Smooth muscle cell (in vitro differentiated cells): ENCODE results near the gene THUMPD3. TPM values are rescaled to one million over a fixed set of nuclear protein-coding genes. Genes with fewer than 3 reads are reported as not detected.

Experiments
- DNase-seq: peaks from one replicate; lab custom pipeline; 2025; ENCODE audit not compliant: unreplicated experiment; lab: John Stamatoyannopoulos, UW
- H2AFZ ChIP-seq: fragments of 200-600 bp; sonication (generic); 2 replicates; pipeline ENCODE4 v1.6.0; 2016; ENCODE audit warnings: antibody characterized with exemption, low read depth, mild to moderate bottlenecking
- H3F3A ChIP-seq: fragments of 200-600 bp; sonication (generic); 2 replicates; pipeline ENCODE4 v1.6.0; 2017; ENCODE audit warnings: antibody characterized with exemption, low read depth
- H3K27ac ChIP-seq: fragments of 200-600 bp; sonication (generic); 2 replicates; pipeline ENCODE4 v1.5.1; 2016; ENCODE audit warnings: low read depth, mild to moderate bottlenecking
- H3K27me3 ChIP-seq: fragments of 200-600 bp; sonication (generic); 2 replicates; pipeline ENCODE4 v1.6.1; 2016; ENCODE audit warnings: low read depth, mild to moderate bottlenecking
- H3K36me3 ChIP-seq: fragments of 200-600 bp; sonication (generic); 2 replicates; pipeline ENCODE4 v1.5.1; 2016; ENCODE audit warnings: low read depth
- H3K4me1 ChIP-seq: fragments of 200-600 bp; sonication (generic); 2 replicates; pipeline ENCODE4 v1.5.1; 2016; ENCODE audit warnings: low read depth
- H3K4me2 ChIP-seq: fragments of 200-600 bp; sonication (generic); 2 replicates; pipeline ENCODE4 v1.6.0; 2016; ENCODE audit warnings: mild to moderate bottlenecking
- H3K4me3 ChIP-seq: fragments of 200-600 bp; sonication (generic); 2 replicates; pipeline ENCODE4 v1.5.1; 2016; ENCODE audit warnings: mild to moderate bottlenecking
- H3K79me2 ChIP-seq: fragments of 200-600 bp; sonication (generic); 2 replicates; pipeline ENCODE4 v1.6.0; 2016; ENCODE audit warnings: low read depth, mild to moderate bottlenecking
- H3K9ac ChIP-seq: fragments of 200-600 bp; sonication (generic); 2 replicates; pipeline ENCODE4 v1.6.0; 2016; ENCODE audit warnings: low read depth
- H3K9me3 ChIP-seq: fragments of 200-600 bp; sonication (generic); replicated peaks from 2 replicates; pipeline ENCODE4 v1.5.1; 2016; ENCODE audit warnings: low read depth
- H4K20me1 ChIP-seq: fragments of 200-600 bp; sonication (generic); 2 replicates; pipeline ENCODE4 v1.6.0; 2016; ENCODE audit warnings: low read depth
- CTCF ChIP-seq: fragments of 200-600 bp; sonication (generic); IDR thresholded peaks from 2 replicates; pipeline ENCODE4 v1.5.1; 2017; ENCODE audit warnings: borderline replicate concordance, mild to moderate bottlenecking, antibody characterized with exemption; ENCODE audit not compliant: insufficient read depth, poor library complexity, severe bottlenecking
- WGBS: methylation state at CpG from one replicate; pipeline ENCODE4 v1.1.7; 2016; ENCODE audit warnings: low lambda C conversion rate; 5-methylcytosine and 5-hydroxymethylcytosine counted together
- polyA plus RNA-seq: library from polyadenylated mRNA; unstranded; fragments of >200 nt; fragmentation: Nextera tagmentation; extraction: Ambion mirVana; gene quantifications from 2 replicates; pipeline ENCODE4 v1.2.1, GENCODE V29; 2016
- total RNA-seq: library from RNA; depleted of rRNA; stranded (reverse); fragments of >200 nt; gene quantifications from 2 replicates; pipeline ENCODE4 v1.2.3, GENCODE V29; 2014

Gene THUMPD3
- total and polyA plus RNA-seq, 2 experiments from 2014 or later: 11.6 to 19.5 TPM

- H3K9me3 ChIP-seq: no peaks in the 10 kb centered on the region
- 77% methylated on average over 3 of the region's 3 CpGs for WGBS
- peaks cover 59% of the 10 kb centered on the region for H4K20me1 ChIP-seq
- TF ChIP-seq CTCF: no peak
- H3K4me3 ChIP-seq: no peak overlapping the region
- H3K27ac ChIP-seq: peak overlapping the region; percentile 89
- peak overlapping the region; percentile 13 for H3K9ac ChIP-seq
- peaks cover 22% of the 10 kb centered on the region for H3K36me3 ChIP-seq
- H2AFZ ChIP-seq: no peak overlapping the region
- H3K4me1 ChIP-seq: no peaks in the 10 kb centered on the region
- H3K27me3 ChIP-seq: no peaks in the 10 kb centered on the region
- no peak for DNase-seq
- peak overlapping the region; percentile 33 for H3K4me2 ChIP-seq
- peaks cover 30% of the 10 kb centered on the region for H3K79me2 ChIP-seq
- peaks cover 59% of the 10 kb centered on the region for H3F3A ChIP-seq
Measured at GRCh38 chr3:9386078-9386459, 23.2 kb downstream of the THUMPD3 start.

- Histone ChIP-seq H3K79me2 (peaks cover 37% of the 10 kb centered on the region), H3K9ac (no peak overlapping the region), H2AFZ (no peak overlapping the region), H3K4me3 (no peak overlapping the region), H3K27ac (peak overlapping the region; percentile 72), H3K4me1 (no peaks in the 10 kb centered on the region), H4K20me1 (peaks cover 65% of the 10 kb centered on the region), H3K27me3 (no peaks in the 10 kb centered on the region), H3F3A (peaks cover 65% of the 10 kb centered on the region), H3K36me3 (peaks cover 26% of the 10 kb centered on the region), H3K4me2 (no peak overlapping the region), H3K9me3 (no peaks in the 10 kb centered on the region)
- DNase-seq: no peak
- no peak for TF ChIP-seq CTCF
- 90% methylated on average over 1 of the region's 1 CpG for WGBS
Measured at GRCh38 chr3:9386501-9387321, 23.9 kb downstream of the THUMPD3 start.

- Histone ChIP-seq H3K4me2 (no peak overlapping the region), H3K9ac (no peak overlapping the region), H4K20me1 (peaks cover 71% of the 10 kb centered on the region), H3K27me3 (no peaks in the 10 kb centered on the region), H3K4me1 (no peaks in the 10 kb centered on the region), H3F3A (peaks cover 71% of the 10 kb centered on the region), H3K79me2 (peaks cover 42% of the 10 kb centered on the region), H3K9me3 (no peaks in the 10 kb centered on the region), H3K4me3 (no peak overlapping the region), H3K36me3 (peaks cover 26% of the 10 kb centered on the region), H2AFZ (no peak overlapping the region), H3K27ac (peak overlapping the region; percentile 72)
- no peak for DNase-seq
- WGBS: 75% methylated on average over 2 of the region's 2 CpGs
- TF ChIP-seq CTCF: no peak
Measured at GRCh38 chr3:9387322-9387655, 24.4 kb downstream of the THUMPD3 start.

GRCh38 chr3:9388142-9388541, 25.3 kb downstream of the THUMPD3 start:
- Histone ChIP-seq H3K27ac (peak overlapping the region; percentile 72), H3K4me1 (peaks cover 6% of the 10 kb centered on the region), H3K36me3 (peaks cover 26% of the 10 kb centered on the region), H3K4me2 (no peak overlapping the region), H4K20me1 (peaks cover 79% of the 10 kb centered on the region), H3K9me3 (no peaks in the 10 kb centered on the region), H3K9ac (no peak overlapping the region), H3K27me3 (no peaks in the 10 kb centered on the region), H3F3A (peaks cover 75% of the 10 kb centered on the region), H2AFZ (no peak overlapping the region), H3K4me3 (no peak overlapping the region), H3K79me2 (peaks cover 51% of the 10 kb centered on the region)
- no peak for TF ChIP-seq CTCF
- no peak for DNase-seq
- 94% methylated on average over 2 of the region's 2 CpGs for WGBS
